Hepatocyte (in vitro differentiated cells): ENCODE data around the gene ANKRD12. TPM values are rescaled to one million over a fixed set of nuclear protein-coding genes. Genes with fewer than 3 reads are reported as not detected.
"Not testable (repeated sequence)": the region's sequence is repeated elsewhere in the genome, so short reads cannot be mapped to it uniquely, and the experiment has no call there.

Source experiments
- DNase-seq: peaks from one replicate; pipeline ENCODE4 v3.0.0-alpha.2; 2016; ENCODE audit warnings: low spot score
- H2AFZ ChIP-seq: fragments of 200-600 bp; sonication (generic); 2 replicates; pipeline ENCODE4 v1.6.0; 2016; ENCODE audit warnings: antibody characterized with exemption, mild to moderate bottlenecking
- H3K27ac ChIP-seq: fragments of 200-600 bp; sonication (generic); 2 replicates; pipeline ENCODE4 v1.5.1; 2016; ENCODE audit warnings: mild to moderate bottlenecking
- H3K27me3 ChIP-seq: fragments of 200-600 bp; sonication (generic); 2 replicates; pipeline ENCODE4 v1.6.1; 2016
- H3K36me3 ChIP-seq: fragments of 200-600 bp; sonication (generic); replicated peaks from 2 replicates; pipeline ENCODE4 v1.5.1; 2016; ENCODE audit warnings: low read depth; ENCODE audit not compliant: insufficient read depth
- H3K4me1 ChIP-seq: fragments of 200-600 bp; sonication (generic); 2 replicates; pipeline ENCODE4 v1.5.1; 2016; ENCODE audit warnings: mild to moderate bottlenecking, moderate library complexity; ENCODE audit not compliant: insufficient read depth
- H3K4me2 ChIP-seq: fragments of 200-600 bp; sonication (generic); 2 replicates; pipeline ENCODE4 v1.6.0; 2016
- H3K4me3 ChIP-seq: fragments of 200-600 bp; sonication (generic); 2 replicates; pipeline ENCODE4 v1.5.1; 2016; ENCODE audit warnings: mild to moderate bottlenecking
- H3K79me2 ChIP-seq: fragments of 200-600 bp; sonication (generic); 2 replicates; pipeline ENCODE4 v1.6.0; 2017; ENCODE audit warnings: mild to moderate bottlenecking
- H3K9me2 ChIP-seq: fragments of 200-600 bp; sonication (generic); replicated peaks from 2 replicates; pipeline ENCODE4 v1.6.0; 2017; ENCODE audit warnings: mild to moderate bottlenecking; ENCODE audit not compliant: insufficient read depth
- H3K9me3 ChIP-seq: fragments of 200-600 bp; sonication (generic); 2 replicates; pipeline ENCODE4 v1.5.1; 2016; ENCODE audit warnings: low read depth, mild to moderate bottlenecking
- H4K20me1 ChIP-seq: fragments of 200-600 bp; sonication (generic); 2 replicates; pipeline ENCODE4 v1.6.0; 2016; ENCODE audit warnings: mild to moderate bottlenecking; ENCODE audit not compliant: insufficient read depth, poor library complexity, severe bottlenecking
- EZH2 ChIP-seq: fragments of 200-600 bp; sonication (generic); IDR thresholded peaks from 2 replicates; pipeline ENCODE4 v1.6.1; 2016; ENCODE audit warnings: antibody characterized with exemption, mild to moderate bottlenecking, borderline replicate concordance
- EZH2phosphoT487 ChIP-seq: fragments of 200-600 bp; sonication (generic); IDR thresholded peaks from one replicate; pipeline ENCODE4 v1.6.1; 2018; ENCODE audit warnings: antibody characterized with exemption, mild to moderate bottlenecking, low read depth, moderate library complexity; ENCODE audit not compliant: unreplicated experiment, severe bottlenecking
- WGBS: methylation state at CpG from one replicate; pipeline ENCODE4 v1.1.6; 2016; ENCODE audit warnings: low lambda C conversion rate; ENCODE audit errors: missing lambda C conversion rate; 5-methylcytosine and 5-hydroxymethylcytosine counted together
- polyA plus RNA-seq: library from polyadenylated mRNA; unstranded; fragments of >200 nt; fragmentation: Nextera tagmentation; extraction: Ambion mirVana; gene quantifications from 2 replicates; pipeline ENCODE4 v1.2.1, GENCODE V29; 2016
- total RNA-seq: library from RNA; depleted of rRNA; stranded (reverse); fragments of >200 nt; gene quantifications from 2 replicates; pipeline ENCODE4 v1.2.3, GENCODE V29; 2014
- TF ChIP-seq, protein P1 (sequence below): fragments of 200-600 bp; sonication (generic); IDR thresholded peaks from 2 replicates; pipeline ENCODE4 v1.5.1; 2016; ENCODE audit warnings: antibody characterized with exemption, mild to moderate bottlenecking; ENCODE audit not compliant: poor library complexity

The ANKRD12 gene
- total and polyA plus RNA-seq, 2 experiments from 2014 or later, result 29.2 to 34.3 TPM

DNA sequence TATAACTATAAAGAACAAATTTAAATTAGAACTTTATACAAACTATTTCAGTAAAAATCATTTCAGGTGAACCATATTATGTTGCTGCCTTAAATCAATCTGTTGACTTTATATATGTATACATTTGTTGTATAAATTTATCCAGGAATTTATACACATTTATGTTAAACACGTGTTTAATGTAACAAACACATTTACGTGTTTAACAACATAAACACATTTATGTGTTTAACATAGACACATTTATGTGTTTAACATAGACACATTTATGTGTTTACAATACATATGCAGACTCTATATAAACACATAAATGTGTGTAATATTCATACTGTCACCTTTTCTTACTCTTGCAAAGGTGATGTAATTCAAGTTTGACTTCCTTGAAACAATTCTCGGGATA, 122.6 kb downstream of the ANKRD12 start:
- Histone ChIP-seq H3K9me3 (peaks cover 12% of the 10 kb centered on the region), H3K4me1 (no peaks in the 10 kb centered on the region), H4K20me1 (no peaks in the 10 kb centered on the region), H3K4me3 (no peak overlapping the region), H3K36me3 (peaks cover 10% of the 10 kb centered on the region), H3K4me2 (no peak overlapping the region), H3K9me2 (no peaks in the 10 kb centered on the region), H2AFZ (no peak overlapping the region), H3K79me2 (no peaks in the 10 kb centered on the region), H3K27me3 (no peaks in the 10 kb centered on the region), H3K27ac (no peak overlapping the region)
- WGBS, result 89% methylated on average over 3 of the region's 3 CpGs
- TF ChIP-seq EZH2phosphoT487 (no peak), EZH2 (no peak)
- TF ChIP-seq, protein P1, sequence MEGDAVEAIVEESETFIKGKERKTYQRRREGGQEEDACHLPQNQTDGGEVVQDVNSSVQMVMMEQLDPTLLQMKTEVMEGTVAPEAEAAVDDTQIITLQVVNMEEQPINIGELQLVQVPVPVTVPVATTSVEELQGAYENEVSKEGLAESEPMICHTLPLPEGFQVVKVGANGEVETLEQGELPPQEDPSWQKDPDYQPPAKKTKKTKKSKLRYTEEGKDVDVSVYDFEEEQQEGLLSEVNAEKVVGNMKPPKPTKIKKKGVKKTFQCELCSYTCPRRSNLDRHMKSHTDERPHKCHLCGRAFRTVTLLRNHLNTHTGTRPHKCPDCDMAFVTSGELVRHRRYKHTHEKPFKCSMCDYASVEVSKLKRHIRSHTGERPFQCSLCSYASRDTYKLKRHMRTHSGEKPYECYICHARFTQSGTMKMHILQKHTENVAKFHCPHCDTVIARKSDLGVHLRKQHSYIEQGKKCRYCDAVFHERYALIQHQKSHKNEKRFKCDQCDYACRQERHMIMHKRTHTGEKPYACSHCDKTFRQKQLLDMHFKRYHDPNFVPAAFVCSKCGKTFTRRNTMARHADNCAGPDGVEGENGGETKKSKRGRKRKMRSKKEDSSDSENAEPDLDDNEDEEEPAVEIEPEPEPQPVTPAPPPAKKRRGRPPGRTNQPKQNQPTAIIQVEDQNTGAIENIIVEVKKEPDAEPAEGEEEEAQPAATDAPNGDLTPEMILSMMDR, result no peak
- DNase-seq, result no peak

DNA sequence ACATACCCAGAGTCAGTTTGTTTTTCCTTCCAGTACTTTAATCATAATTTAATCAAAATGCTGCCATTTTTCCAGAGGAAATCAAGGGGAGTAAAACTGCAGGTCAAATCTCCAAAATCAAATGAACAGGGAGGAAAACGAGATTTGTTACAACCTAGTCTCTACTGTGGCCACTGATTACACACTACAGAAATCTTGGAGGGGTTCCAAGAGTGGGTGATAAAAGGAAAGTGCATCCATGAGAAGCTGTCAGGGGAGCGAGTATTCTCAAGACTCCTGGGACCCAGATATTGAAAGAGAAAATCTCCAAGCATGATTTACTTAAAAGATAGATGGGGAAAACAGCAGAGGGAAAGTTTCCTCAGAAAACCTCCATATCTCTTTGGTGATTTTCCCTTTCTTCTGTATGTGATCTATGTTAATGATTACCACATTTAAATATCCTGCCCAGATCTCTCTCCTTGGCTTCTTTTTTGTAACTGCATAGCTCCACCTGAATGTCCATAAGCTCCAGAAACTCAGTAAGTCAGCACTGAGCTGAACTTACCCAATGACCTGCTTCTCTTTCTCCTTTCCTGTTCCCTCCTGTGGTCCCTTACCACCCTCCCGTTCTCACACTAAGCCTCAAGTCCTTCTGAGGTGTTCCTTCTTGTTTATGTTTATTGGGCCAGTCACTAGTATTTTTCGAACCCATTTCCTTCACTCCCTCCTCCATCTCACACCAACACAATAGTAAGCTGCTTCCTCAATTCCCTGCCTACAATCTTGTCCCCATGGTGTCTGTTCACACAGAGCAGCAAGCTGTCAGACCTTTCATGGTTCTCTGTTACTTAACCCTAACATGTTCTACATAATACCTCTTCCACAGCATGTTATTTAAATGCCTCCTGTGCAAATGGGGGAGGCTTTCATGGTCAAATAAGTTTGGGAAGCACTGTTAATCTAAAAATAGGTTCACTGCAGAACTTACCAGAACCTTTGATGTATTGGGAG, 124.1 kb downstream of the ANKRD12 start:
- TF ChIP-seq, protein P1, result no peak
- TF ChIP-seq EZH2phosphoT487 (no peak), EZH2 (no peak)
- Histone ChIP-seq H2AFZ (no peak overlapping the region), H3K36me3 (no peaks in the 10 kb centered on the region), H3K27ac (no peak overlapping the region), H3K27me3 (no peaks in the 10 kb centered on the region), H3K4me1 (no peaks in the 10 kb centered on the region), H3K9me3 (no peaks in the 10 kb centered on the region), H4K20me1 (no peaks in the 10 kb centered on the region), H3K4me3 (no peak overlapping the region), H3K4me2 (no peak overlapping the region), H3K9me2 (no peaks in the 10 kb centered on the region), H3K79me2 (no peaks in the 10 kb centered on the region)
- WGBS, result 82% methylated on average over 4 of the region's 4 CpGs
- no peak for DNase-seq

DNA sequence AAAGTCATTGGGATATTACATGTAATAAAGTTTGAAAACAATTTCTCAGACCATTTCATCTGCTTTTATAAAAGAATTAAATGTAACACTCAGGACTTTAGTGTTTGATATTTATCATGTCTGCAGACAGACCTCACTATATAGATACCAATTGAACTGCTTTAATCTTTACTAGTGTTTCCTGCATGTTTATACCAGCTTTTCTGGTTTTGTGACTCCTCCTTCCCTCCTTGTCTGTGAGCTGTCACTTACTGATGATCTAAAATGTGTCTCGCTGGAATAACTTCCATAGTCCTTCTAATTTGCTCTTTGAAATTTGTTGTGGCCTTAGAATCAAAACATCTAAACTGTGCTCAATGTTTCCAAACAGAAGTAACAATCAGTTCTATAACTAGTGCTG, 126.7 kb downstream of the ANKRD12 start:
- H3K27ac ChIP-seq, result no peak overlapping the region
- H3K79me2 ChIP-seq, result no peaks in the 10 kb centered on the region
- WGBS, result 100% methylated on average over 1 of the region's 1 CpG
- no peaks in the 10 kb centered on the region for H3K27me3 ChIP-seq
- H3K4me2 ChIP-seq, result no peak overlapping the region
- no peak overlapping the region for H3K4me3 ChIP-seq
- H3K36me3 ChIP-seq, result no peaks in the 10 kb centered on the region
- TF ChIP-seq EZH2, result no peak
- no peak for TF ChIP-seq EZH2phosphoT487
- TF ChIP-seq, protein P1, result no peak
- H3K9me3 ChIP-seq, result no peaks in the 10 kb centered on the region
- no peak overlapping the region for H2AFZ ChIP-seq
- H3K9me2 ChIP-seq, result no peaks in the 10 kb centered on the region
- no peaks in the 10 kb centered on the region for H3K4me1 ChIP-seq
- DNase-seq, result no peak
- no peaks in the 10 kb centered on the region for H4K20me1 ChIP-seq

DNA sequence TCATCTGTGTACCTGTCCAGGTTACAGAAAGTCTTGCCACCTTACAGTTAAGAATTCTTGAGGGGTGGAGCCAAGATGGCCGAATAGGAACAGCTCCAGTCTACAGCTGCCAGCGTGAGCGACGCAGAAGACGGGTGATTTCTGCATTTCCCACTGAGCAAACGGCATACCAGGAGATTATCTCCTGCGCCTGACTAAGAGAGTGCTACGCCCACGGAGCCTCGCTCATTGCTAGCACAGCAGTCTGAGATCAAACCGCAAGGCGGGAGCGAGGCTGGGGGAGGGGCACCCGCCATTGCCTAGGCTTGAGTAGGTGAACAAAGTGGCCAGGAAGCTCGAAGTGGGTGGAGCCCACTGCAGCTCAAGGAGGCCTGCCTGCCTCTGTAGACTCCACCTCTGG, 128.2 kb downstream of the ANKRD12 start:
- not testable (repeated sequence) for H3K4me3 ChIP-seq, H3K9me3 ChIP-seq, H3K36me3 ChIP-seq, H3K9me2 ChIP-seq, H3K4me1 ChIP-seq, DNase-seq, H3K27me3 ChIP-seq, H4K20me1 ChIP-seq, H3K79me2 ChIP-seq, H3K4me2 ChIP-seq, H2AFZ ChIP-seq, H3K27ac ChIP-seq
- 97% methylated on average over 15 of the region's 15 CpGs for WGBS
